Right lobe of liver (tissue), 4 donors: ENCODE results near the gene S100A16.

Experiments used
- POLR2A ChIP-seq: fragments of 450-650 bp; IDR thresholded peaks from one replicate; pipeline ENCODE4 v1.6.1; 2017; ENCODE audit warnings: antibody characterized with exemption, mild to moderate bottlenecking
- TF ChIP-seq, protein P1 (sequence below), 4 donors: fragments of 200-600 bp in 3 of 4; fragments of 450-650 bp in 1 of 4; IDR thresholded peaks; one replicate each; pipeline versions ENCODE4 v1.5.1 to v1.8.0; 2016 to 2022; ENCODE audit warnings: antibody characterized with exemption in 4 of 4, mild to moderate bottlenecking in 2 of 4
- donor health status: DM: no; HTN: no; CAD: no.
- donor health status: DM: no; HTN: no; CAD: no.
- donor health status: DM: no; HTN: yes; CAD: no.

- TF ChIP-seq, protein P1, sequence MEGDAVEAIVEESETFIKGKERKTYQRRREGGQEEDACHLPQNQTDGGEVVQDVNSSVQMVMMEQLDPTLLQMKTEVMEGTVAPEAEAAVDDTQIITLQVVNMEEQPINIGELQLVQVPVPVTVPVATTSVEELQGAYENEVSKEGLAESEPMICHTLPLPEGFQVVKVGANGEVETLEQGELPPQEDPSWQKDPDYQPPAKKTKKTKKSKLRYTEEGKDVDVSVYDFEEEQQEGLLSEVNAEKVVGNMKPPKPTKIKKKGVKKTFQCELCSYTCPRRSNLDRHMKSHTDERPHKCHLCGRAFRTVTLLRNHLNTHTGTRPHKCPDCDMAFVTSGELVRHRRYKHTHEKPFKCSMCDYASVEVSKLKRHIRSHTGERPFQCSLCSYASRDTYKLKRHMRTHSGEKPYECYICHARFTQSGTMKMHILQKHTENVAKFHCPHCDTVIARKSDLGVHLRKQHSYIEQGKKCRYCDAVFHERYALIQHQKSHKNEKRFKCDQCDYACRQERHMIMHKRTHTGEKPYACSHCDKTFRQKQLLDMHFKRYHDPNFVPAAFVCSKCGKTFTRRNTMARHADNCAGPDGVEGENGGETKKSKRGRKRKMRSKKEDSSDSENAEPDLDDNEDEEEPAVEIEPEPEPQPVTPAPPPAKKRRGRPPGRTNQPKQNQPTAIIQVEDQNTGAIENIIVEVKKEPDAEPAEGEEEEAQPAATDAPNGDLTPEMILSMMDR (IDR thresholded peaks at IDR 0.05), result no peak
- TF ChIP-seq POLR2A, result no peak
These were observed 20.2 kb downstream of the S100A16 start for GRCh38 chr1:153592748-153593147.
